Smooth muscle cell of the umbilical artery (primary cell): ENCODE data around the gene RPP25. TPM values are rescaled to one million over a fixed set of nuclear protein-coding genes. Genes with fewer than 3 reads are reported as not detected.

ENCODE experiments used
- total RNA-seq: library from RNA; depleted of rRNA; stranded (reverse); fragments of >200 nt; gene quantifications from 2 replicates; pipeline ENCODE4 v1.2.3, GENCODE V29; 2014

Gene RPP25, protein sequence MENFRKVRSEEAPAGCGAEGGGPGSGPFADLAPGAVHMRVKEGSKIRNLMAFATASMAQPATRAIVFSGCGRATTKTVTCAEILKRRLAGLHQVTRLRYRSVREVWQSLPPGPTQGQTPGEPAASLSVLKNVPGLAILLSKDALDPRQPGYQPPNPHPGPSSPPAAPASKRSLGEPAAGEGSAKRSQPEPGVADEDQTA
- 3.5 and 3.6 TPM in 2 replicates for total RNA-seq

DNA sequence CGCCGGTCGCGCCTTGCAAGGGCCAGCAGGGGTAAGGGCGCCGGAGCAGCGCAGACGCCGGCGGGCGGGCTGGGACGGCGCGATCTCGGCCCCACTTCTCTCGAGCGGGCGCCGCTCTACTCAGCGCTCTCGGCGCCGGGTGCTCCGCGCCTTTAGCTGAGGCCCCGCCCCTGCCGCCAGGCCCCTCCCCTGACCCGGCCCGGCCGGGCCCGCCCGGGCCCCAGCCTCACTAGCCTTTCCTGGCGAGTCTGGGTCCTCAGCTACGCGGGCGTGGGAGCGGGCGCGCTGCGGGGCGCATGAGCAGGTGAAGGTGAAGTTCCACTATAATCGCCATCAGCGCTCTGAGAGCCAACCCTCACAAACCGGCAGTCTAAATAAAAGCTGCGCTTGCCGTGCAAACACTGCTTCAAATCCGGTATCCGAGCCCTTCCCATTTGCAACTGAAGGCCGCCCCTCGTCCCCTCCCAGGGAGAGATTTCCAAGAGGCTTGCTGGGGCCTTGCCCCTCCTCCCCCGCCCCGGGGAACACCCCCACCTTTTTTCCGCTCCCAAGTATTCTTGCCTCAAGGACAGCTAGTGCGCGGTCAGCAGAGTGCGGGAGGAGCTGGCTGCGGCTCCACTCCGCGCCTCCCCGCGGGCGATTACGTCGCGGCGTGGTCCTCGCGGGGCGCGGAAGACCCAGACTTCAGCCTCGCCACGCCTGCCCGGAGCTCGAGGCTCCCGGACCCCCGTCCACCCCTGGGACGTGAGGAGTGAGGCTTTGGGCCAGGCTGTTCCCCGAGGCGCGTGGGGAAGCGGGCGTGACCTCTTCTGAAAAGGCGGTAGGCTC lies at the start of gene RPP25:
Gene RPP25 (minus strand): TSS at position 125 of the 828 bp plus-strand sequence. CDS start 189 bp downstream, outside the sequence.

DNA sequence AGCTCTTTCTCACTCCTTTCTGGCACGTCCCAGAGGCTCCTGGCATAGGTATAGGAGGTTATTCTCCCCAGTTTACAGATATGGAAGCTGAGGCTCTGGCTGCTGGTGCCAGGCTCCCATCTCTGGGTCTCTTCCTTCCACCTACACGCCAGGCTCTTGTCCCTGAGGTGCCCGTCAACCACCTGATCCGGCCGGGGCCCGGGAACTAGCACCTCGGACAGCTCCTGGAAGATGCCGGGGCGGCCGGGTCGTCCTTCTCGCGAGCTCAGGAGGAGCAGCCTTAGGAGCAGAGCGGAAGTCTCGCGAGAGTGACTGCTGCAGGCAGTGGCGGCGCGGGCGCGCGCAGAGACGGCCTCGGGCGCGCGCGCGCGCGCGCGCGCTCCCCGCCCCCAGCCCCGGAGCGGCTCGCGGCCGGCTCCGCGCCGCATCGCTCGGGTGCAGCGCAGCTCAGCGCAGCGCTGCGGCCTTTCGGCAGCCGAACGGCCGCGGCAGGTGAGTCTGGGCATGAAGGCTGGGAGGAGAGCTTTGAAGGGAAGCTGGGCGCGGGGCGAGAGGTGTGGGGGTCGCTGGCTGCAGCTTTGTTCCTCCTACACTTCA lies 38.7 kb upstream of the RPP25 start, which contains the start of gene SCAMP5:
Gene SCAMP5 (plus strand): TSS at position 382 of the 597 bp plus-strand sequence. CDS start 16,277 bp downstream, outside the sequence.

DNA sequence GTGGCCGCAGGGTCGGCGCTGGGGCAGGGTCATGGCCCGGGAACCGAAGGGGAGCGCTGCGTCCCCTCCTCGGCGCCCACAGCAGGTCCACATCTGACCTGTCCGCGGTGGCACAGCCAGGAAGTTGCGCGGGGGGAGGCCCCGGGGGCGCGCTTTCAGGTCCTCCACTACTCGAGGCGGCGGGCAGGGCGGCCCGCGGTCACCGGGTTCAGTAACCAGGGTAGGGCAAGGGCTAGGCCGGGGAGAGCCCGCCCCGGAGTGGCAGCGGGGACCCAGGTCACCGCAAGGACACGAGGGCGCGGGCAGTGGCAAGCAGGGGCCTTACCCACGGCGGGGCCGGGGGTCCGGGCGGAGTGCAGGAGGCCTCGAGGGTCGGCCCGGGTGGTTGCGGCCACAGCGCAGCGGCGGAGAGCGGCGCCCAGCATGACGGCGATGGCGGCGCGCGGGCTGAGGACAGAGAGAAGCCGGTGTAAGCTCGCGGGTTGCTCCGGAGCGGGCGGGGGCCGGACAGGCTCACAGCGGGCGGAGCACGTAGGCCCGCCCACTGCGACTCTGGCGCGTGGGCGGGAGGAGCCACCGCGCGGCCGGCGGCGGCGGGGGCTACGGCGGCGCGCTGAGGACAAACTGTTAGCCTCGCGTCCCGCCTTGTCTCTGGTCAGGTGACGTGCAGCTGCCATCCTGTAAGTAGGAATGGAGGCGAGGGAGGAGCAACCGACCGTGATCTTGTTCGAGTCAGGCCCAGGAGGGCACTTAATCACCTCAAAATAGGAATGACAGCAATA lies 18.8 kb downstream of the RPP25 start, which contains the start of gene COX5A:
Gene COX5A (minus strand): TSS at position 484 of the 782 bp plus-strand sequence. CDS start 59 bp downstream, at position 425.

DNA sequence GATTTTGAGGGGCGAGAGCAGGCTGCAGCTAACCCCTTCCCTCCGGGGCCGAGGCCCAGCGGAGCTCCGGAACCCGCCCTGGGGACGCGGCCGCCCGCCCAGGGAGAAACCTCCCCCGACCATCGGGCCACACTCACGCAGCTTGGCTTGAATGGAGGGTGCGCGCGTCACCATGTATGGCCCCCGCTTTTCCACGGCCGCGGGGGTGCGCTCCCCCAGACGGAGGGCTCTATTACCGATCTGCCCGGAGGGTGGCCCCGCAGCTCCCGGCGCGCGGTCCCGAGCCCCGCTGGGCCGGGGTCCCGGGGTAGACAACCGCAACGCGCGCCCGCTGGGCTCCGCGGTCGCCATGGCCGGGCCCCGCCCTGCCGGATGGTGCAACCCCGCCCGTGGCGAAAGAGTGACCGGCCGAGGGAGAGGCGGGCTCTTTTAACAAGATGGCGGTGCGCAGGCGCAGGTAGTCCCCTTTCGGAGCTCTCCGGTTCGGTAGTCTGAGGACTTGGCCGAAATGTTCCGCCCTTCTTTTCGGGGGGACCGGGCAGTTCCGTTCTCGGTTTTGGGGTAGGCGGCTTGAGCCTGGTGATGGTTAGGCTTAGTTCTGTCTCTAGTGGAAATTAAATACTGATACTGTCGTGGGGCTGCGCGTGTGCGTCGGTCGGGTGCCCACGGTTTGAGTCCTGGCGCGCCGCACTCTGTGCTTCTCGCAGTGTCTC lies 50.0 kb downstream of the RPP25 start, which contains the start of gene FAM219B:
Gene FAM219B (minus strand): TSS at position 402 of the 713 bp plus-strand sequence. CDS start 51 bp downstream, at position 351.

Other genes starting within 250 kb of the RPP25 start
- gene CYP1A1, start 231.2 kb downstream of the RPP25 start, total RNA-seq: 0.30 TPM in 1 of 2 replicates, not detected in the other
- gene CYP1A2, start 207.9 kb downstream of the RPP25 start, total RNA-seq: not detected in 2 replicates
- gene CSK, start 174.7 kb downstream of the RPP25 start, total RNA-seq: 23.5 and 63.5 TPM in 2 replicates
- not detected in 2 replicates for gene LMAN1L, start 143.9 kb downstream of the RPP25 start, total RNA-seq
- not detected in 2 replicates for gene CPLX3, start 130.1 kb downstream of the RPP25 start, total RNA-seq
- 14.0 and 23.5 TPM in 2 replicates for gene ULK3, start 113.6 kb downstream of the RPP25 start, total RNA-seq
- gene SCAMP2, start 83.4 kb downstream of the RPP25 start, total RNA-seq: 19.0 and 35.3 TPM in 2 replicates
- gene MPI, start 66.7 kb downstream of the RPP25 start, total RNA-seq: 68.3 and 108 TPM in 2 replicates
- gene FAM219B, start 49.9 kb downstream of the RPP25 start, total RNA-seq: 55.5 and 60.9 TPM in 2 replicates
- 28.2 and 43.4 TPM in 2 replicates for gene COX5A, start 18.7 kb downstream of the RPP25 start, total RNA-seq
- gene SCAMP5, start 38.8 kb upstream of the RPP25 start, total RNA-seq: 0.51 and 0.89 TPM in 2 replicates
- 6.2 and 7.4 TPM in 2 replicates for gene PPCDC, start 66.8 kb upstream of the RPP25 start, total RNA-seq
- gene C15orf39, start 245.1 kb upstream of the RPP25 start, total RNA-seq: 2.7 and 6.4 TPM in 2 replicates